Central memory CD4-positive, alpha-beta T cell (primary cell): ENCODE data around the gene KIAA1328.

ENCODE experiments used
- DNase-seq: peaks from one replicate; pipeline ENCODE4 v3.0.0; 2022

KIAA1328 gene

DNA sequence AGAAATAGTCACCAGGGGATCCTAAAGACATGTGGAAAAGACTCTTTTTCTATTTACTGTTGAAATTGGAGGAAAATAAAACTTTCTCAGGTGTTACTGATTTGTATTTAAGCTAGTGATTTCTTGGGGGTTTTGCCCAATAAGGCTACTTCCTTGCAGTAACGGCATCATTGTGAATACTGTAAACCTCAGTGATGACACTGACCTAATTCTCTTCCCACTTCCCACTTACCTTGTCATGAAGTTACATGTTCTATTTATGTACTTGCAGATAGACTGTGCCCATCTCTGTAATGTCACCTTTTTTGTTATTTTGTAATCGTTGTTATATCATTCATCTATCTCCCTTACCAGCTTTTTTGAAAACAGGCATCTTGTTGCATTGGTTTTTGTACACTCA lies 134.5 kb downstream of the KIAA1328 start:
- DNase-seq = no peak

DNA sequence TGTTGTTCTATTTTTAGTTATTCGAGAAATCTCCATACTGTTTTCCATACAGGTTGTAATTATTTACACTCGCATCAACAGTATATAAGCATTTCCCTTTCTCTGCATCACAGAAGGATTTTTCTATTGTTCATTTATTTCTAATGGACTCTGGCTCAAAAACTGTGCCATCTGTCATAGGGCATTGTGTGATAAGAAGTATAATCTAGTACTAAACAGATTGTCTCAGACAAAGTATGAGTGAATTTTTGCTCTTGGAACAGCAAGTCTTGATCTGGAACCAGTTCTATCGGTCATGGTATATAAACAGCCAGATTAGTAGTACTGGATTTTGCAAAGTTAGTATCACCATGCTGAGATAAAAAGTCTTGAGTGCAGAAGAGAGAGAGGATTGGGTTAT lies 145.8 kb downstream of the KIAA1328 start:
- DNase-seq = no peak

DNA sequence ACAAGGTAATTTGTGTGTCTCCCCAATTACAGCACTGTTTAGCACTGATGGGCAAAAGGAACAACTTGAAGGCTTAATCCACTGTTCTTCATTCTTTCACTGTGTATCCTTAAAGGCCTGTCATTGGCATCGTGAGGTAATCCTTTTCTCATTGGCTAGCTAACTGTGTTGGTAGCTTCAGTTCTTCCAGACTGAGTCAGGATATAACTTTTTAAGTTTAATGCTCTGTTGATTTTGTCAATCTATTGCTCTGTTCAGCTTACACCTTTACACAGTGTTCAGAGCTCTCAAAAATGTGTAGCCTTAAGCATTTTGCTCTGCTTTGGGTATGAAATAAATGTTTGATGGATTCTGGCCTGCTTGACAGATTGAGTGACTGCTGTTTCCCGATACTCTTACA lies 148.2 kb downstream of the KIAA1328 start:
- no peak for DNase-seq

GRCh38 chr18:36993068-36993467 lies 164.1 kb downstream of the KIAA1328 start:
- DNase-seq = no peak

- no peak for DNase-seq
Measured at GRCh38 chr18:37006742-37007141, 177.8 kb downstream of the KIAA1328 start.

DNA sequence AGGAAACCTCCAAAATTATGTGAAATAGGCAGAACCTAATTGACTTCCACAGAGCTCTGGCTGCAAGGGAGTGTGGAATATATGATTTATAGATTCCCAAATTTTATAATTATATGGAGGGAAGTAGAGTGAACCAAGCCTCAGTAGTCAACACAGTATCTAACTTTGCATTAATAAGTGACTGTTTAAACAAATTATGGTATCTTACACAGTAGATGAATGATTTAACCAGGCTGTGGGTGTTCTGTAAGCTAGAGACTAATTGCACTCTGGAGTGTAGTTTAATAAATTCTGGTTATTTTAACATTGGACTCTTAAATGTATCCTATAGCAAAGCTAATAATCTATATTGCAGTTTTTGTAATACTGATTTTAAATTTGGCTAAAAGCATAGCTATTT lies 183.5 kb downstream of the KIAA1328 start:
- DNase-seq = no peak

GRCh38 chr18:37019157-37019827 lies 190.4 kb downstream of the KIAA1328 start:
- DNase-seq = no peak

GRCh38 chr18:37033419-37033818 lies 204.5 kb downstream of the KIAA1328 start:
- no peak for DNase-seq

GRCh38 chr18:37042381-37042780 lies 213.5 kb downstream of the KIAA1328 start:
- DNase-seq = no peak

DNA sequence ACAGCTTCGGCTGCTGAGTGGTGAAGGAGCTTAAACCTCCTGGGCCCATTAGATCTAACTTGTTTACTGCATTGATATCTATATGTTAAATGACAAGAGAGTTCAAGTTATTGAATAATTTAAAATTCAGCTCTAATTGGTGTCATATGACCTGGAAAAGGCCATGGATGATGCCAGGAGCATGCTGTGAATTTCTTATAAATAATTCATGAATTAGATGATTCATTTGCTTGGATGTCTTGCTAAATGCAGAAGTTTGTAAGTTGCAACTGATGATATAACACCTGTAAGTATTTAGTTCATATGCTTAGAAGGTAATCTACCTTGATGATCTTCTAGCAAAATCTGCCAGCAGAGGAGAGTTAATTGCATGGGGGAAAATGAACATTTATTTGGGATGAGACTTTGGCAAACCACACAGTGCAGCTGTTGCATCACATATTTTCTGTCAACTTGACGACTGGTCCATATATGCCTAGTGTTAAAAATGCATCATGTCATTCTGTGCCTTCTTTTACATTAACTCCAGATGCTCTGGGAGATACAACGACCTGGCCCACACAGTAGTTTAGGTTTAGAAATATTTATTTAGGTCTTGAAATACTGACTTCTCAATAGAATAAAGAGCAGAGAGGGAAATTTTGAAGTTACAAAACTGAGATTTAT lies 226.3 kb downstream of the KIAA1328 start:
- no peak for DNase-seq

- no peak for DNase-seq
Measured at GRCh38 chr18:37064187-37064586, 235.3 kb downstream of the KIAA1328 start.

- no peak for DNase-seq
Measured at GRCh38 chr18:37065254-37065653, 236.3 kb downstream of the KIAA1328 start.

- no peak for DNase-seq
Measured at GRCh38 chr18:37084912-37085311, 256.0 kb downstream of the KIAA1328 start.

GRCh38 chr18:37085362-37085761 lies 256.4 kb downstream of the KIAA1328 start:
- DNase-seq = no peak

DNA sequence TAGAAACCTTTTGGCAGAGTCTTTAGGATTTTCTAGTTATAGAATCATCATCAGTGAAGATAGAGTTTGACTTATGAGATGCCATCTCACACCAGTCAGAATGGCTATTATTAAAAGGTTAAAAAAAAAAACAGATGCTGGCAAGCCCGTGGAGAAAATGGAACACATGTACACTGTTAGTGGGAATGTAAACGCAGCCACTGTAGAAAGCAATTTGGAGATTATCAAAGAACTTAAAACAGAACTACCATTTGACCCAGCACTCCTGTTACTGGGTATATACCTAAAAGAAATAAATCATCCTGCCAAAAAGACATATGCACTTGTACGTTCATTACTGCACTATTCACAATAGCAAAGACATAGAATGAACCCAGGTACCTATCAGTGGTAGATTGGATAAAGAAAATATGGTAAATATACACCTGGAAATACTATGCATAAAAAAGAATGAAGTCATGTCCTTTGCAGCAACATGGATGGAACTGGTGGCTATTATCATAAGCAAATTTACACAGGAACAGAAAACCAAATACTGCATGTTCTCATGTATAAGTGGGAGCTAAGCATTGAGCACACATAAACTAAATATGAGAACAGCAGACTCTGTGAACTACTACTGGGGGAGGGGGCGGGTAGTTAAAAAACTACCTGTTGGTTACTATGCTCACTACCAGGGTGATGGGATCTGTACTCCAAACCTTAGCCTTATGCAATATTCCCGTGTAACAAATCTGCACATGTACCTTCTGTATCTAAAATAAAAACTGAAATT lies 279.0 kb downstream of the KIAA1328 start:
- DNase-seq = no peak

DNA sequence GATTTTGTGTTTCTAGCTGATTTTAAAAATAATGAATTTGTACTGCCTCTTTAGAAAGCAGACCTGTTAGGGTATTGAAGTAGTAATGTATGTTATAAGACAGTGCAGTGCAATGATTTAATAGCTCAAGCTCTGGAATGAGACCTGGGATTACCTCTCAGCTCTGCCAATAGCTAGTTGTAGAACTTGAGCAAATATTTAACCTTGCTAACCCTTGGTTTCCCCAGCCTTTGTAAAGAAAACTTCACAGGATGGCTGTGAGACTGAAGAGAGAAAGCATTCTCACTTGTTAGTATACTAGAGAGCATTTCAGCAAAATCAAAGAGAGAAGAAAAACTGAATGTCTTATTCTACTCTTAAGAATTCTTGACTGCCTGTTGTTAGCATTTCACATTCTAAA lies 293.9 kb downstream of the KIAA1328 start:
- no peak for DNase-seq

GRCh38 chr18:37124516-37124915 lies 295.6 kb downstream of the KIAA1328 start:
- no peak for DNase-seq

- DNase-seq = no peak
Measured at GRCh38 chr18:37135177-37135576, 306.2 kb downstream of the KIAA1328 start.

DNA sequence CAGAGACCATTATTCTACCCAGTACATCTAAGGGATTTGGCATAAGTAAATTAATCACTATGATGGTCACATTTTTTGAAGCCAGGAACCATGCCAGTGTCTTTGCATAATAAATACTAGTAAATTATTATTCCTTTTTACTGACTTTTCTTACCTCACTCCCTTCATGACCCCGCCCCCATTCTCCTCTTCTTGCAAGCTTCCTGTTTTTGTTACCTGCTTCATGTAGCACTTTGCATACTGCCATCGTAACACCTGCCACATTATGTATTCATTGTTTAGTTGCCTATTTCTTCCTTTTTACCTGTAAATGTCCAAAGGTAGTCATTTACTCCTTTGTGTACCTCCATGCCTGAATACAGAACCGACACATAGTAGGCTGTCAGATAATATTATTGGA lies 309.5 kb downstream of the KIAA1328 start:
- no peak for DNase-seq

- no peak for DNase-seq
Measured at GRCh38 chr18:37139876-37140275, 310.9 kb downstream of the KIAA1328 start.

- no peak for DNase-seq
Measured at GRCh38 chr18:37144921-37145320, 316.0 kb downstream of the KIAA1328 start.

DNA sequence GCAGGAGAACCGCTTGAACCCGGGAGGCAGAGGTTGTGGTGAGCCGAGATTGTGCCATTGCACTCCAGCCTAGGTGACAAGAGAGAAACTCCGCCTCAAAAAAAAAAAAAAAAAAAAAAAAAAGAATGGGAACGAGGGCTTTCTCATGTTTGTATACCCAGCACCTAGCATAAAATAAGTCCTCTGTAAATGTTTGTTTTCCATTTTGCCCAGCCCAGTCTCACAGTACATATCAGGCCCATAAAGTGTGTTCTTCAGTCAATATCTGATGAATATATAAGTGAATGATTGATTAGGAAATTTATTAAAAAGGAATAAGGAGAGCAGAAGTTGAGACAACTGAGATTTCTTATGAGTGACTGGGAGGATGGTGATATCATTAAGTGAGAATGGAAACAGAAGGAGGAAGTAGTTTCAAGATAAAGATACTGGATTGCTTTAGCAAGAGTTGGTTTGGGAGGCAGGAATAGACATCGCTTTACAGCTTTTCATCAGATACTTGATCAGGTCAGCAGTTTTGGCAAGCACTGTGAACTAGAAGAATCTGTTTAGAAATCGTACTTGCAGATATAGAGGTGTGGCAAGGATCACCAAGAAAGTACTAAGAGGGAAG lies 327.5 kb downstream of the KIAA1328 start:
- no peak for DNase-seq

GRCh38 chr18:37160038-37160820 lies 331.3 kb downstream of the KIAA1328 start:
- DNase-seq = no peak
